Coronary artery (tissue), 2 donors: ENCODE measurements around the gene RNU1-4.
A peak's percentile ranks its signal among the peaks of the same experiment; 100 is the strongest.
"Not testable (repeated sequence)": the region's sequence is repeated elsewhere in the genome, so short reads cannot be mapped to it uniquely, and the experiment has no call there.

ENCODE experiments used
- DNase-seq: peaks from one replicate; pipeline ENCODE4 v3.0.0-alpha.2; 2017; ENCODE audit warnings: low spot score
- H3K27ac ChIP-seq, 2 donors: fragments of 200-600 bp; sonication (generic); one replicate each; pipeline ENCODE4 v1.5.1; 2016 to 2019
- H3K4me3 ChIP-seq: fragments of 200-600 bp; sonication (generic); 2 replicates; pipeline ENCODE4 v1.5.1; 2016; ENCODE audit warnings: mild to moderate bottlenecking, moderate library complexity
- CTCF ChIP-seq: fragments of 200-600 bp; sonication (generic); IDR thresholded peaks from one replicate; pipeline ENCODE4 v1.5.1; 2019; ENCODE audit warnings: antibody characterized with exemption

The RNU1-4 gene

GRCh38 chr1:16718908-16719533 is 21.3 kb upstream of the RNU1-4 start:
- no peak overlapping the region for H3K27ac ChIP-seq
- TF ChIP-seq CTCF, result no peak
- peak; percentile 76 for DNase-seq
- H3K4me3 ChIP-seq, result no peak overlapping the region

- DNase-seq, result peak; percentile 74
- TF ChIP-seq CTCF, result no peak
- H3K27ac ChIP-seq, result no peak overlapping the region
- H3K4me3 ChIP-seq, result no peak overlapping the region
Observed at GRCh38 chr1:16719571-16720350, 20.6 kb upstream of the RNU1-4 start.

GRCh38 chr1:16720351-16721223 is 19.7 kb upstream of the RNU1-4 start:
- no peak for TF ChIP-seq CTCF
- H3K27ac ChIP-seq, result no peak overlapping the region
- H3K4me3 ChIP-seq, result no peak overlapping the region
- peak; percentile 73 for DNase-seq

GRCh38 chr1:16721871-16722641 is 18.3 kb upstream of the RNU1-4 start:
- no peak for TF ChIP-seq CTCF
- peak; percentile 58 for DNase-seq

GRCh38 chr1:16724718-16725438 is 15.4 kb upstream of the RNU1-4 start:
- no peak overlapping the region for H3K27ac ChIP-seq
- no peak for TF ChIP-seq CTCF
- DNase-seq, result peak; percentile 78
- H3K4me3 ChIP-seq, result no peak overlapping the region

More at GRCh38 chr1:16721871-16722641, 18.3 kb upstream of the RNU1-4 start:
- Histone ChIP-seq H3K4me3 (no peak overlapping the region), H3K27ac (no peak overlapping the region)

GRCh38 chr1:16725439-16726245 is 14.7 kb upstream of the RNU1-4 start:
- DNase-seq, result peak; percentile 43
- not testable (repeated sequence) for H3K27ac ChIP-seq, H3K4me3 ChIP-seq
